Spleen (tissue), 13 donors: ENCODE measurements around the gene PDXK. TPM values are rescaled to one million over a fixed set of nuclear protein-coding genes. Genes with fewer than 3 reads are reported as not detected.

Source experiments
- DNase-seq: peaks from one replicate; pipeline ENCODE4 v3.0.0-alpha.2; 2020
- H3K27ac ChIP-seq, 8 donors: fragments of 200-600 bp; sonication (generic) in 7 of 8; 1 replicate in 4 of 8; 2 replicates in 4 of 8; pipeline versions ENCODE4 v1.5.0 to v1.8.0; 2016 to 2021; ENCODE audit warnings: inconsistent platforms in 4 of 8, mild to moderate bottlenecking in 4 of 8, moderate library complexity in 1 of 8
- H3K27me3 ChIP-seq, 7 donors: fragments of 200-600 bp; sonication (generic) in 6 of 7; replicated peaks in 1 of 7; 1 replicate in 4 of 7; 2 replicates in 3 of 7; pipeline versions ENCODE4 v1.5.0 to v1.8.0; 2016 to 2021; ENCODE audit warnings: inconsistent platforms in 3 of 7, mild to moderate bottlenecking in 1 of 7
- H3K36me3 ChIP-seq, 6 donors: fragments of 200-600 bp; sonication (generic) in 5 of 6; 1 replicate in 4 of 6; 2 replicates in 2 of 6; pipeline versions ENCODE4 v1.5.0 to v1.8.0; 2016 to 2021; ENCODE audit warnings: inconsistent platforms in 2 of 6
- H3K4me1 ChIP-seq, 6 donors: fragments of 200-600 bp; sonication (generic) in 5 of 6; 1 replicate in 3 of 6; 2 replicates in 3 of 6; pipeline versions ENCODE4 v1.5.0 to v1.8.0; 2016 to 2021; ENCODE audit warnings: inconsistent platforms in 3 of 6
- H3K4me3 ChIP-seq, 8 donors: fragments of 200-600 bp; sonication (generic) in 7 of 8; 1 replicate in 4 of 8; 2 replicates in 4 of 8; pipeline versions ENCODE4 v1.5.0 to v1.8.0; 2016 to 2021; ENCODE audit warnings: inconsistent platforms in 4 of 8, mild to moderate bottlenecking in 4 of 8, moderate library complexity in 2 of 8
- H3K9me3 ChIP-seq, 8 donors: fragments of 200-600 bp; sonication (generic) in 7 of 8; 1 replicate in 4 of 8; 2 replicates in 4 of 8; pipeline versions ENCODE4 v1.5.0 to v1.8.0; 2016 to 2021; ENCODE audit warnings: inconsistent platforms in 4 of 8
- POLR2A ChIP-seq, 3 donors: fragments of 450-650 bp; IDR thresholded peaks; one replicate each; pipeline ENCODE4 v1.5.1; 2017; ENCODE audit warnings: antibody characterized with exemption in 3 of 3, mild to moderate bottlenecking in 1 of 3
- POLR2AphosphoS5 ChIP-seq, 3 donors: sonication (generic); formaldehyde crosslinking; IDR thresholded peaks; one replicate each; pipeline ENCODE4 v1.5.1; 2017; ENCODE audit warnings: antibody characterized with exemption in 3 of 3
- WGBS, 5 donors: extraction: QIAGEN DNeasy Blood & Tissue Kit in 3 of 5; methylation state at CpG; one replicate each; pipeline versions ENCODE4 v1.1.5 to v1.1.7; 2013 to 2018; 5-methylcytosine and 5-hydroxymethylcytosine counted together
- intact Hi-C: fragments of 100-400 bp; cut with DNase I; formaldehyde crosslinking; loops from one replicate; pipeline ENCODE4 v1.15.0; 2023; ENCODE audit warnings: low total_unique reads
- long read RNA-seq, 2 donors: transcript quantifications; one replicate each; lab custom pipeline, GENCODE V29; 2026
- polyA plus RNA-seq, 3 donors: library from polyadenylated mRNA; stranded (reverse); fragments of 200-250 nt; gene quantifications; one replicate each; pipeline ENCODE4 v1.2.1, GENCODE V29; 2013
- total RNA-seq, 7 donors: library from RNA; depleted of rRNA in 3 of 7; stranded (reverse); fragments of >200 nt in 3 of 7; fragmentation: NEBNext Ultra II Directional in 4 of 7; extraction: Animal tissue kit (Norgen Biotek cat#: 25700) in 4 of 7; gene quantifications; one replicate each; pipeline versions ENCODE4 v1.1.0 to v1.2.1, GENCODE V29; 2016 to 2021
- TF ChIP-seq, protein P1 (sequence below), 11 experiments: fragments of 200-600 bp in 7 of 11; fragments of 450-650 bp in 4 of 11; sonication (generic) in 4 of 11; IDR thresholded peaks in 8 of 11; conservative IDR thresholded peaks in 3 of 11; 1 replicate in 7 of 11; 2 replicates in 4 of 11; pipeline versions ENCODE4 v1.4.0 to v1.8.0; 2016 to 2021; ENCODE audit warnings: antibody characterized with exemption in 11 of 11, inconsistent platforms in 4 of 11, mild to moderate bottlenecking in 1 of 11
- donor health status: healthy with polysubstance abuse.
- donor health status: DM: no; HTN: no; CAD: no; lungs with moderate emphysema.
- donor health status: DM: no; HTN: no; CAD: no.
- donor health status: Bipolar disorder and iron deficiency.
- donor health status: healthy.
- donor health status: DM: no; HTN: no; CAD: no.
- donor health status: DM: yes; HTN: yes; CAD: no.

PDXK gene
- total RNA-seq (10 to 100 TPM; 41.1 to 82.9 (median 58.7) TPM), polyA plus RNA-seq (10 to 100 TPM; 17.9 to 39.0 (median 24.7) TPM)
- long read RNA-seq, donor 1, full-length matches to known transcripts = 11 of 21 reads
- long read RNA-seq, donor 1, partial matches to known transcripts = 10 of 21 reads
- long read RNA-seq, donor 1, other reads (novel, unspliced or antisense) = 0 of 21 reads
- long read RNA-seq, donor 2, full-length matches to known transcripts = 6 of 17 reads
- long read RNA-seq, donor 2, partial matches to known transcripts = 11 of 17 reads
- long read RNA-seq, donor 2, other reads (novel, unspliced or antisense) = 0 of 17 reads

DNA sequence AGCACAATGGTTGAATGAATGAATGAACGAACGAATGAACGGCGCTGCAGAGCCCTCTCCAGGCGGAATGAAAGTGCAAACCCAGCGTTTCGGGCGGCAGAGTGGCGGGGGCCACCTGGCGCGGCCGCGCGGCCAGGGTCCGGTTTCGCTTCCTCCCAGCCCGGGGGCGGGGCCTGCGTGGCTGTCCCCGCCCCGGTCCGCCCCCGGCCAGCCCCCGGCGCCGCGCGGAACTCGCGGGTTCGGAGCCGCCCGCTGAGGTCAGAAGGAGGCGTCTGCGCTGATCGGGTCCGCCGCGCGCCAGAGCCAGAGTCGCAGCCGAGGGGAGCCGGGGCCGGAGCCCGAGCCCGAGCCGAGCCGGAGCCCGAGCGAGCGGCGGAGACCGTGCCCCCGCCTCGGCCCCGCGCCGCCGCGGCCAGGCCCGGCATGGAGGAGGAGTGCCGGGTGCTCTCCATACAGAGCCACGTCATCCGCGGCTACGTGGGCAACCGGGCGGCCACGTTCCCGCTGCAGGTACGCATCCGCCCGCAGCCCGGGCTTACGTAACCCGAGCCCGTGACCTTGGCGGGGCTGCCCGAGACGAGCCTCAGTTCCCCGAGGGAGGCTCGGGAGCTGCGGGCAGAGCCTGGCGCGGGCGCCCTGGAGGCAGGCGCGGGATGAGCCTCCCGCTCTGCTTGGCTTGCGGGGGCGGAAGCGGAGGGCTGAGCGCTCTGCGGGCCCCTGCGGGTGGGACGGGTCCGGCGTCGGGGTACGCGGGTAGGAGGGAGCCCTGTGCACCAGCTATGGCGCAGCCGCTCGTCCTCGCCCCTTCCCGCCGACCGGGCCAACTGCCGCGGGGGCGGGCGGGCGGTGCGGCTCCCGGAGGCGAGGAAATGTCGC lies at the start of gene PDXK:
Gene PDXK, plus strand, starts transcription at position 258 of the 876 bp plus-strand sequence. Its CDS starts 166 bp downstream, at position 424.
- peaks cover 19 to 73% (median 50%) of the 10 kb centered on the region in 6 donors for H3K4me1 ChIP-seq
- peak within 1 kb of the TSS; percentile 86 to 97 (median 90) for H3K27ac ChIP-seq
- peaks cover 0 to 6% (median 0%) of the 10 kb centered on the region in 7 donors for H3K27me3 ChIP-seq
- intact Hi-C loops = loop anchor here (5.0 kb wide), 1 partner anchor 52 kb away; no protein-coding TSS in a partner anchor
- TF ChIP-seq POLR2AphosphoS5 (IDR thresholded peaks at IDR 0.05) (peak; percentile 83 to 91 (median 89)), POLR2A (IDR thresholded peaks at IDR 0.05) (peak in 1 of 3 donors; percentile 66)
- TF ChIP-seq, protein P1, sequence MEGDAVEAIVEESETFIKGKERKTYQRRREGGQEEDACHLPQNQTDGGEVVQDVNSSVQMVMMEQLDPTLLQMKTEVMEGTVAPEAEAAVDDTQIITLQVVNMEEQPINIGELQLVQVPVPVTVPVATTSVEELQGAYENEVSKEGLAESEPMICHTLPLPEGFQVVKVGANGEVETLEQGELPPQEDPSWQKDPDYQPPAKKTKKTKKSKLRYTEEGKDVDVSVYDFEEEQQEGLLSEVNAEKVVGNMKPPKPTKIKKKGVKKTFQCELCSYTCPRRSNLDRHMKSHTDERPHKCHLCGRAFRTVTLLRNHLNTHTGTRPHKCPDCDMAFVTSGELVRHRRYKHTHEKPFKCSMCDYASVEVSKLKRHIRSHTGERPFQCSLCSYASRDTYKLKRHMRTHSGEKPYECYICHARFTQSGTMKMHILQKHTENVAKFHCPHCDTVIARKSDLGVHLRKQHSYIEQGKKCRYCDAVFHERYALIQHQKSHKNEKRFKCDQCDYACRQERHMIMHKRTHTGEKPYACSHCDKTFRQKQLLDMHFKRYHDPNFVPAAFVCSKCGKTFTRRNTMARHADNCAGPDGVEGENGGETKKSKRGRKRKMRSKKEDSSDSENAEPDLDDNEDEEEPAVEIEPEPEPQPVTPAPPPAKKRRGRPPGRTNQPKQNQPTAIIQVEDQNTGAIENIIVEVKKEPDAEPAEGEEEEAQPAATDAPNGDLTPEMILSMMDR (IDR thresholded peaks at IDR 0.05 in 8 of 11, conservative IDR thresholded peaks at IDR 0.05 in 3 of 11) = peak in 2 of 11 experiments; percentile 19 to 25
- WGBS, 5 donors = 0 to 1% (median 1%) methylated on average over 17 to 117 of the region's 117 CpGs
- H3K4me3 ChIP-seq = peak within 1 kb of the TSS; percentile 68 to 92 (median 88)
- no peaks in the 10 kb centered on the region for H3K9me3 ChIP-seq
- peaks cover 0 to 10% (median 6%) of the 10 kb centered on the region in 6 donors for H3K36me3 ChIP-seq
- peak; percentile 98 for DNase-seq

- WGBS, 5 donors = 90 to 94% (median 90%) methylated on average over 20 of the region's 20 CpGs
- no peak overlapping the region for H3K27ac ChIP-seq
- no peak overlapping the region for H3K4me3 ChIP-seq
- peaks cover 0 to 20% (median 0%) of the 10 kb centered on the region in 6 donors for H3K4me1 ChIP-seq
- peaks cover 3 to 79% (median 48%) of the 10 kb centered on the region in 6 donors for H3K36me3 ChIP-seq
- H3K9me3 ChIP-seq = no peaks in the 10 kb centered on the region
- DNase-seq = no peak
- TF ChIP-seq POLR2A (IDR thresholded peaks at IDR 0.05) (no peak), POLR2AphosphoS5 (IDR thresholded peaks at IDR 0.05) (peak in 1 of 3 donors; percentile 20)
- TF ChIP-seq, protein P1 (IDR thresholded peaks at IDR 0.05 in 8 of 11, conservative IDR thresholded peaks at IDR 0.05 in 3 of 11) = no peak
- intact Hi-C loops = loop anchor here (5.0 kb wide), 1 partner anchor 47 kb away; the partner anchor contains the start of gene PDXK
- no peaks in the 10 kb centered on the region for H3K27me3 ChIP-seq
Observed at GRCh38 chr21:43669828-43670605, 48.9 kb upstream of the PDXK start.

- Histone ChIP-seq H3K4me3 (no peak overlapping the region), H3K36me3 (peaks cover 9 to 100% (median 88%) of the 10 kb centered on the region in 6 donors), H3K27me3 (no peaks in the 10 kb centered on the region), H3K4me1 (no peaks in the 10 kb centered on the region), H3K9me3 (no peaks in the 10 kb centered on the region), H3K27ac (no peak overlapping the region)
- intact Hi-C loops = no loop called here
- WGBS, 5 donors = 78 to 98% (median 92%) methylated on average over 3 of the region's 3 CpGs
- TF ChIP-seq, protein P1 (IDR thresholded peaks at IDR 0.05 in 8 of 11, conservative IDR thresholded peaks at IDR 0.05 in 3 of 11) = no peak
- TF ChIP-seq POLR2A (IDR thresholded peaks at IDR 0.05) (no peak), POLR2AphosphoS5 (IDR thresholded peaks at IDR 0.05) (no peak)
- no peak for DNase-seq
Observed at GRCh38 chr21:43675871-43676270, 43.1 kb upstream of the PDXK start.
